GM23248 (cell line): ENCODE measurements around the gene RBM47.

Experiments
- EZH2 ChIP-seq: fragments of 200-600 bp; sonication (generic); IDR thresholded peaks from 2 replicates; pipeline ENCODE4 v1.6.1; 2018; ENCODE audit warnings: antibody characterized with exemption, mild to moderate bottlenecking; ENCODE audit not compliant: insufficient read depth, poor library complexity, severe bottlenecking
- EZH2phosphoT487 ChIP-seq: fragments of 200-600 bp; sonication (generic); IDR thresholded peaks from 2 replicates; pipeline ENCODE4 v1.6.1; 2018; ENCODE audit warnings: antibody characterized with exemption, moderate library complexity, mild to moderate bottlenecking, low read depth; ENCODE audit not compliant: insufficient read depth

GRCh38 chr4:40661803-40662202 lies 32.1 kb upstream of the RBM47 start:
- TF ChIP-seq EZH2 (no peak), EZH2phosphoT487 (no peak)
